Astrocyte of the spinal cord (primary cell): ENCODE results near the gene PIGA.
A peak's percentile ranks its signal among the peaks of the same experiment; 100 is the strongest.

ENCODE experiments used
- DNase-seq: peaks from one replicate; pipeline ENCODE4 v3.0.0; 2011; ENCODE audit warnings: low read depth, low spot score
- H3K4me3 ChIP-seq: 2 replicates; pipeline ENCODE4 v1.5.1; 2011; ENCODE audit warnings: low read depth, mild to moderate bottlenecking, low read length, moderate library complexity
- in situ Hi-C: cut with HindIII; loops from 2 replicates; pipeline ENCODE4 v1.10.0; 2017; ENCODE audit warnings: low sequenced_read_pairs
- TF ChIP-seq, protein P1 (sequence below): IDR thresholded peaks from 2 replicates; pipeline ENCODE4 v1.5.1; 2012; ENCODE audit warnings: low read depth, mild to moderate bottlenecking, low read length, inconsistent platforms

PIGA gene

GRCh38 chrX:15359701-15360100, 24.4 kb upstream of the PIGA start:
- in situ Hi-C loops: no loop called here
- TF ChIP-seq, protein P1, sequence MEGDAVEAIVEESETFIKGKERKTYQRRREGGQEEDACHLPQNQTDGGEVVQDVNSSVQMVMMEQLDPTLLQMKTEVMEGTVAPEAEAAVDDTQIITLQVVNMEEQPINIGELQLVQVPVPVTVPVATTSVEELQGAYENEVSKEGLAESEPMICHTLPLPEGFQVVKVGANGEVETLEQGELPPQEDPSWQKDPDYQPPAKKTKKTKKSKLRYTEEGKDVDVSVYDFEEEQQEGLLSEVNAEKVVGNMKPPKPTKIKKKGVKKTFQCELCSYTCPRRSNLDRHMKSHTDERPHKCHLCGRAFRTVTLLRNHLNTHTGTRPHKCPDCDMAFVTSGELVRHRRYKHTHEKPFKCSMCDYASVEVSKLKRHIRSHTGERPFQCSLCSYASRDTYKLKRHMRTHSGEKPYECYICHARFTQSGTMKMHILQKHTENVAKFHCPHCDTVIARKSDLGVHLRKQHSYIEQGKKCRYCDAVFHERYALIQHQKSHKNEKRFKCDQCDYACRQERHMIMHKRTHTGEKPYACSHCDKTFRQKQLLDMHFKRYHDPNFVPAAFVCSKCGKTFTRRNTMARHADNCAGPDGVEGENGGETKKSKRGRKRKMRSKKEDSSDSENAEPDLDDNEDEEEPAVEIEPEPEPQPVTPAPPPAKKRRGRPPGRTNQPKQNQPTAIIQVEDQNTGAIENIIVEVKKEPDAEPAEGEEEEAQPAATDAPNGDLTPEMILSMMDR: no peak
- no peak overlapping the region for H3K4me3 ChIP-seq
- no peak for DNase-seq

DNA sequence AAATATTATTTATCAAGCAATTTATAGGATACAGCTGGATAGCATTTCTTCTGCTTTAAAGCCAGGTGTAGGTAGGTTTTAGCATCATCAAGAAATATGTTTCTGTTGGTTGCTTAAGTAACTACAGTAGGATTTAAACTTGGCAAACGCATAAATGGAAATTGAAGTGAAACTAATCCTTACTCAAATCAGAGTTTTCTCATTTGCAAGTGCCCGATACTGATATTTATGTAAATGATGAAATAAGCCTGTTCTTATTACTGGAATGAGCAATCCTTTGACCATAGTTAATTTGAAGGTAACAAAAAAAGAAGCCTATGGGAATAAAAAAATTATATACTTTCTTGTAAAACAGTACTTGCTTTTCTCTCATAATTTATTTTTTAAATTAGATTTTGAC, 23.2 kb upstream of the PIGA start:
- TF ChIP-seq, protein P1: no peak
- no peak for DNase-seq
- H3K4me3 ChIP-seq: no peak overlapping the region
- in situ Hi-C loops: no loop called here

DNA sequence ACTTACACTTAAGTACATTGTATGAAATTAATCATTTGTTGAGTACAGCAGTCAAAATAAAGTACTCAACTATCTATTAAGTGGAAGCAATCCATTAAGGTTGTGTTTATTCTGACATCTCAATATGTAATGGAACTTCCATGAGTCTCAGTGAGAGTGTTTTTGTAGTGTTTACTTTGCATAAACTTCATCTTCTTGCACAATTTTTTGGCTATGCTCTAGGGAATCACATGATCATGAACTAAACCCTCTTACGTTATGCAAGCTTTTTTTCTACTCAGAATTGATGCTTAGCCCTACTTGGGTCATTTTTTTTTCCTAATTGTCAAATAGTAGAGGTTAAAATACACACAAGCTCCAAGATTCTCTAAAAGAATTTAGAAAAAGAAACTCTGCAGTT, 21.1 kb upstream of the PIGA start:
- no peak for DNase-seq
- in situ Hi-C loops: no loop called here
- TF ChIP-seq, protein P1: no peak
- no peak overlapping the region for H3K4me3 ChIP-seq

DNA sequence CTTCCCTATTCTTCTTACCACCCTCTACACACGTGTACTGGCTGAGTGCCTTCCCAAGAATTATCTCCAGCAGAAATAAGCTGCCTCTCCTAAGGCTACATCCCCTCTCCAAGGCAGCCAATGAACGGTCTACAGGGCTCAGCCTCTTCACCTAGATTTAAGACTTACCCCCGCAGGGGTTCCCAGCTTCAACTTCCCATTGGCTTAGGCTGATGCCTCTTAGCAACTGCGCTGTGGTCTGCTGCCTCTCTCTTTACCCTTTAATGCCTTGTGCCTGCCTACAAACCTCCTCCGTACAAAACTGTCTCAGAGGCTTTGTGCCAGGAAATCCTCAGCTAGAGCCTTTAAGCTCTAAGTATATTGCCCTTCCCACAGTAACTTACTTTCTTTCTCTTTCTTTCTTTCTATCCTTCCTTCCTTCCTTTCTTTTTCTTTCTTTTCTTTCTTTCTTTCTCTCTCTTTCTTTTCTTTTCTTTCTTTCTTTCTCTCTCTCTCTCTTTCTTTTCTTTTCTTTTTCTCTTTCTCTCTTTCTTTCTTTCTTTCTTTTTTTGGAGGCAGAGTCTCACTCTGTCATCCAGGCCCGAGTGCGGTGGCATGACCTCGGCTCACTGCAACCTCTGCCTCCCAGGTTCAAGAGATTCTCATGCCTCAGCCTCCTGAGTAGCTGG, 15.1 kb upstream of the PIGA start:
- no peak overlapping the region for H3K4me3 ChIP-seq
- TF ChIP-seq, protein P1: no peak
- in situ Hi-C loops: no loop called here
- DNase-seq: no peak

DNA sequence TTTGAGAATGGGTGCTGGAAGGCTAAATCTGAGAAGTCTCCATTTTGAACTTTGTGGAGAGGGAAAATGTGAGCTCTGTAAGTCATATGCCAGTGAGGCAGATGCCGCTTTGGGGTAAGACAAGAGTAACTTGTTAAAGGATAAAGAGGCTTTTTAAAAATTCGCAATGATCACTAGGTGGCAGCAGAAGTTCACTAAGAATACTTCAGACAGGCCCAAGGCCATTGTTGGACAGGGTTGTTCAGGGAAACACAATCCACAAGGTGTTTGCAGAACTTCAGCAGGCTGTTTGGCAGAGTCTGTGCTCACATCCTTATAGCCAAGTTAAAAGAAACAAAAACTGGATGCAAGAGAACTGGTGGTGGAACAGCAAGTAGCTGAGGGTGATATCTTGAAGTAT, 13.7 kb upstream of the PIGA start:
- peak; percentile 62 for DNase-seq
- no peak overlapping the region for H3K4me3 ChIP-seq
- in situ Hi-C loops: no loop called here
- TF ChIP-seq, protein P1: peak; percentile 52

DNA sequence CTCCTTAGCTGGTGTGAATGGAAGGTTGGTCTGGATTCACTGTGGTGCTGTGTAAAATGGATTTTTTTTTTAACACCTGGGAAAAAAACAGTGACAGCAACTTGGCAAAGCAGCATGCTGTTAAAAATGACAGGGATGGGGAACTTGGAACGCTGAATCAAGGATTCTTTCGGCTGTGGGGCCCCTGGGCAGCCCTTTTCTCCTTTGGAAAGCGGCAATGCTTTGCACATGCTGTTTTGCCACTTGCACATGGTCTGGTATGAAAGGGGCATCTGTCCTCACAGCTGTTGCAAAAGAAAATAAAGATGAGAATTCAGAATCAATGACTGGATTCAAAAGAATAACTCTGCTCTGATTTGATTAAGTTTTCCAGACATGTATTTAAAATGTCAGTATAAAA, 10.7 kb upstream of the PIGA start:
- in situ Hi-C loops: no loop called here

More for the DNA sequence above, 10.7 kb upstream of the PIGA start:
- DNase-seq: no peak
- H3K4me3 ChIP-seq: no peak overlapping the region
- TF ChIP-seq, protein P1: no peak
